ENCODE results near the gene PCYT1A.
"Not testable (repeated sequence)": the region's sequence is repeated elsewhere in the genome, so short reads cannot be mapped to it uniquely, and the experiment has no call there.

The PCYT1A gene

DNA sequence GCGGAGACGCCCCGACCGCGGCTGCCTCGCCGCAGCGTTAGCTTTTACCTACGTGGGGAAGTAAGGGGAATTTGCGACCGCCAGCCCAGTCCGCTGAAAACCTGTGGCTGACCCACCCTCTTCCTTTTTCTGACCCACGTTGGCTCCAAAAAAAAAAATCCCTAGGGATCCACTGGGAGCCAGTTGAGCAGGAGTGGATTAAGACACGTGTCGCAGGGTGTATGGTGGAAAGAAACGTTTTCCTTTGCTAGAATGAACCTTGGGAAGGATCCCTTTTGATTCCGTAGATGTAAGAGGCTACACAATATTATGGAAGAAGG is 575 bp upstream of the PCYT1A start:
- in situ Hi-C loops (cut with HindIII; ENCODE audit: low sequenced_read_pairs) = no loop called here

DNA sequence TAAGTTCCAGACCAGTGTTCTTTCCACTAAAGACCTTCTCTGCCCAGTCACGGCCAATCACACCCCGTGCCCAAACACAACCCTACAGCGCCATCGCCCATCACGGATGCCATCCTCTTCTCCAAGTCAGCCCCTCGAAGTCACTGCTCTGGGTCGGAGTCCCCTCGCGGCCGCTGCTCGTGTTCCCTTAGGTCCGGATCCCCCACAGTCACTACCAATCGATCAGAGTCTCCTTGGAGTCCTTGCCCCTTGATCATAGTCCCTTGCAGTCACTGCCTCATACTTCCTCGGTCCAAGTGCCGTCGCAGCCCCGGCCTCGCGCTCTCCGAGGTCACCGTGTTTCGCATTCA is 461 bp downstream of the PCYT1A start:
- in situ Hi-C loops (cut with HindIII; ENCODE audit: low sequenced_read_pairs) = no loop called here

DNA sequence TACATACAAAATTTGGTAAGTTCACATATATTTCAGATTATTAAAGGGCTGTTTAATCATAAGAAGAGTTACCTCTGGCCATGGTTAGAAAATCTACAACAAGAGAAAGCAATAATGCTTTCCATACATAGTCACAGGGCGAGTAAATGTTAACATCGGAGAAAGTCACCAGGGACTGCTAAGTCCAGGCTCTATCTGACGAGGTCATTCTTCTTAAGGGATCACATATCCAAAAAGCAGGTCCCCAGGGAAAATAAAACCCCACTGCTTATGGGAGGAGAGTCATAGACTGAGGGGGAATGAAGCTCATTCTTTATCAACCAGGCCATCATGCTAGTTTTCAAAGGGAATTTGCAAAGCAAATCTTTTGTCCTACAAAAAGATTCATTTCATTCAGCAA is 3.1 kb downstream of the PCYT1A start:
- in situ Hi-C loops (cut with HindIII; ENCODE audit: low sequenced_read_pairs) = no loop called here

DNA sequence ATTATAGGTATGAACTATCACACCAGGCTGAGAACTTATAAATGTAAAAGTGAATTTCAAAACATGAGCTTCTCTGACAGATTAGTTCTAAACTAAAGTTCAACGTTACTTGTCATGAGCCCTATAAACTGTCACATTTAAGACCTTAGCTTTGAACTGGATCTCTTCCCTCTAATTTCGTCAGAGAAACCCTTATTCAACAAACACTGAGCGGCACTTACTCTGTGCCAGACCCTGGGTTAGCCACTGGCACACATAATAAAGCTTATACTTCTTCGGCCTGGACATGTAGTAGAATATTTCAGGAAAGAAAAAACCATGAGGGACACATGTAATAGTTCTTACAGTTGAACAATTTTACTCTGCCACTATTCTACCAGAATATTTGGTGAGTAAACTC is 5.6 kb downstream of the PCYT1A start:
- in situ Hi-C loops (cut with HindIII; ENCODE audit: low sequenced_read_pairs) = no loop called here

GRCh38 chr3:196280689-196281440 is 6.7 kb downstream of the PCYT1A start:
- in situ Hi-C loops (cut with HindIII; ENCODE audit: low sequenced_read_pairs) = no loop called here

DNA sequence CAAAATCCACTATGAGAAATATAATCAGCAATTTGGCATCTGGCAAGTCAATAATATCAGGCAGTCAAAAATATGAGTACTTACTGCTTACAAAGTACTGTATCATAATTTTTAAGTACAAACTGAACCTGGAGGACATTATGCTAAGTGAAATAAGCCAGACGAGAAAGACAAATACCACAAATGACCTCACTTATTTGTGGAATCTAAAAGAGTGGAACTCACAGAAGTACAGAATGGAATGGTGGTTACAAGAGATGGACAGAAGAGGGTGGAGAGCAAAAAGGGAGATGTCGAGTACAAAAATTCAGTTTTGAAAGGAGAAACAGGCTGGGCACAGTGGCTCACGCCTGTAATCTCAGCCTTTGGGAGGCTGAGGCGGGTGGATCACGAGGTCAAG is 12.4 kb downstream of the PCYT1A start:
- in situ Hi-C loops (cut with HindIII; ENCODE audit: low sequenced_read_pairs) = no loop called here

- in situ Hi-C loops (cut with HindIII; ENCODE audit: low sequenced_read_pairs) = no loop called here
Measured at GRCh38 chr3:196274585-196274984, 12.9 kb downstream of the PCYT1A start.

GRCh38 chr3:196273655-196274054 is 13.9 kb downstream of the PCYT1A start:
- in situ Hi-C loops (cut with HindIII; ENCODE audit: low sequenced_read_pairs) = no loop called here

DNA sequence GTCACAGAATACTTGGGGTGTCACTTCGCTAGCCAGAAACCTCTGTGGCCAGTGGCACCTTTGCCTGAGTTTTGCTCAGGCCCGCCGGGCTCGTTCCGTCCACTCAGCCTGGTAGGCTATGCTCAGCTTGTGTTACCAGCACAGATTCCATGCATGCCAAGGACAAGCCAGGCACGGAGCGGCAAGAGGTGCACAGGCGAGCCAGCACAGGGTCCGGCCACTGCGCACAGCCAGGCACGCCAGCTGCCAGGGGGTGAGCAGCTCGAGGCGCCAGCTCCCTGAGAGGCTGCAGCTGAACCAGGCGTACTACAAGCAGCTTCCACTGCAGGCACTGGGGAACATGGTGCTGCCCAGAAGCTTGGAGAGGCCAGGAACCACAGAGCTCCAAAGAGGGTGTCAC is 14.7 kb downstream of the PCYT1A start:
- in situ Hi-C loops (cut with HindIII; ENCODE audit: low sequenced_read_pairs) = no loop called here

DNA sequence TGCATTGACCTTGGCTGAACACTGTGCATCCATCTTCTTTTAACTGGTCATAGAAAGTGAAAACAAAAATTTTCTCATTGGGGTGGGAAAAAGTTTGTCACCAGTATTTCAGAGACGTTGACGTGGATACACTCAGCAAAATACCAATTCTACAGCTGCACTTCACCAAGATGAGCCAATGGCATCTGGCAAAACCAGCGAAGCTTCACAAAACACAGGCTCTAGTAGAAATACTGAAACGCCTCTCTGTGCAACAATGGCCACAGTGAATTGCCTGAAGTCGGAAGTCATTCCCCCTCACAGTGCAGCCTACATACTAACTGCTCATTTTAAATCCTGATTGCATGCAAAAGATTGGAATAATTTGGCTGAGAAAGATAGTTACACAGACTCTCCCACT is 17.0 kb downstream of the PCYT1A start:
- in situ Hi-C loops (cut with HindIII; ENCODE audit: low sequenced_read_pairs) = no loop called here

- in situ Hi-C loops (cut with HindIII; ENCODE audit: low sequenced_read_pairs) = no loop called here
Measured at GRCh38 chr3:196268284-196269163, 19.0 kb downstream of the PCYT1A start.

DNA sequence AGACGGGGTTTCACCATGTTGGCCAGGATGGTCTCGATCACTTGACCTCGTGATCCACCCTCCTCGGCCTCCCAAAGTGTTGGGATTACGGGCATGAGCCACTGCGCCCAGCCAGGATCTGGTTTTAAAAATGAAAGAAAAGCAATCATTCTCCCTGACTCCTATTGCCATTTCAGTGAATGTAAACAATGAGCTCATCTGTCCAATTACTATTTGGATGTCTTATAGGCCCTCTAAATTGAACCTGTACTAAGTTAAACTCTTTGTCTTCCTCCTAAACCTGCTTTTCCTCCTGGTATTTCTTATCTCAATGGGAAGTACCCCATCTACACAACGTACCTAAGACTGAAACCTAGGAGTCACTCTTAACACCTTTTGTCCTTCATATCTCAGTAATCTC is 23.7 kb downstream of the PCYT1A start:
- in situ Hi-C loops (cut with HindIII; ENCODE audit: low sequenced_read_pairs) = no loop called here

DNA sequence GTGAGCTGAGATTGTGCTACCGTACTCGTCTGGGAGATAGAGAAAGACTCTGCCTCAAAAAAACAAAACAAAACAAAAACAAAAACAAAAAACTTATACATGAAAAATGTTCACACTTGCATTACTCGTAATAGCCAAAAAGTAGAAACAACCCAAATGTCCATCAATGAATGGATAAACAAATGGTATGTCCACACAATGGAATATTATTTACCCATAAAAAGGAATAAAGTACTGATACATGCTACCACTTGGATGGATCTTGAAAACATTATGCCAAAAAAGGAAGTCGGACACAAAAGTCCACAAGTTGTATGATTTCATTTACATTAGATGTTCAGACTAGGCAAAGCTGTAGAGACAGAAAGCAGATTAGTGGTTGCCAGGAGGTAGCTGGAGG is 26.7 kb downstream of the PCYT1A start:
- in situ Hi-C loops (cut with HindIII; ENCODE audit: low sequenced_read_pairs) = no loop called here

DNA sequence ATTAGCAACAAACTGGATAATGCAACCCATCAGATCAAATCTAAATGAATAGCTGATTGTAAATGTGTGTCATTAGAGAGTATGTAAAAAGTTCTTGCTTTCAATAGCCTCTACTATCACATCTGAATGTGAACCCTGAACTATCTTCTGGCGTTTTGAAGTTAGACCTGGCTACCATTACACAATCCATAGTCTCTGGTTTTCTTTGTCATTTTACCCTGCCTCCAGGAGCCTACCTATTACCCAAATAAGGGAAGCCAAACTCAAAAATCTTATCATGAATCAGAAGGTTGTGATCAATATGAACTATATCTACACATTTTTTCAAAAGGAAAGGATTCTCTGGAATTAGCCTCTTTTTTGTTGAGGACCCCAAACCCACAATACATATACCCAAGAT is 31.8 kb downstream of the PCYT1A start:
- in situ Hi-C loops (cut with HindIII; ENCODE audit: low sequenced_read_pairs) = no loop called here

DNA sequence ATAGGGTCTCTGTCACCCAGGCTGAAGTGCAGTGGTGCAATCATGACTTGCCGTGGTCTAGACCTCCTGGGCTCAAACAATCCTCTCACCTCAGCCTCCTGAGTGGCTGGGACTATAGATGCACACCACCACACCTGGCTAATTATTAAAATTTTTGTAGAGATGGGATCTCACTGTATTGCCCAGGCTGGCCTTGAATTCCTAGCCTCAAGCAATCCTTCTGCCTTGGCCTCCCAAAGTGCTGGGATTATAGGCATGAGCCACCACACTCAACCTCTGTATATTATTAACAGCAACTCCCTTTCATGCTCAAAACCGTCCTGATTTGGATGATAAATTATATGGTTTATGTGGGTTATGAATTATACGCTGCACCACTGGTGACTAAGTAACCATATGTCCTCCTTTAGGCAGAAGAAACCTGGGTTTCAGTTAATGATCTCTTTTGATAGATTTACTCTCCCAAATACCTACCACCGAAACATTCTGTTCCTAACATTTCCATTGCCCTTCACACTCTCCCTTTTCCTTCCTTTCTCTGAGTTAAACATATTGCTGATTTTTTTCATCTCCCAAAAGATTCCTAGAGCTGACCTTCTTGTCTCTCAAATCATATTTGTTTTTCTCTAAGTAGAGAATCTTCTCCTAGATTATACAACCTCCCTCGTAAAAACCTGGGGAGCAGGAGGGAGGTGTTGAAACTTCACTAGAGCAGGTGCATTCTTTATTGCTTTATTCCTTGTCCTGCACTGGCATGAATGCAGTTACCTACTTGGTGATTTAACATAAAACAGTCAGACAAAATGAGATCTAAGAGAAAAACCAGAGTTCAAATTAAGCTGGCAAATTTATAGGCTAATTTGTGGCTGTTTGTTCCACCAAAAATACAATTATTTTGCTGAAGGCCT is 32.9 kb downstream of the PCYT1A start:
- in situ Hi-C loops (cut with HindIII; ENCODE audit: low sequenced_read_pairs) = no loop called here

DNA sequence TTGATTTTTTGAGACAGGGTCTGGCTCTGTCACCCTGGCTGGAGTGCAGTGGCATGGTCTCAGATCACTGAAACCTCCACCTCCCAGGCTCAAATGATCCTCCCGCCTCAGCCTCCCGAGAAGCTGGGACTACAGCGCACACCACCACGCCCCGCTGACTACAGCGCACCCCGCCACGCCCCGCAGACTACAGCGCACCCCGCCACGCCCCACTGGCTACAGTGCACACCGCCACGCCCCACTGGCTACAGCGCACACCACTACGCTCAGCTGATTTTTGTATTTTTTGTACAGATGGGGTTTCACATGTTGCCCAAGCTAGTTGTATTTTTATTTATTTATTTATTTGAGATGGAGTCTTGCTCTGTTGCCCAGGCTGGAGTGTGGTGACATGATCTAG is 35.6 kb downstream of the PCYT1A start:
- in situ Hi-C loops (cut with HindIII; ENCODE audit: low sequenced_read_pairs) = no loop called here

DNA sequence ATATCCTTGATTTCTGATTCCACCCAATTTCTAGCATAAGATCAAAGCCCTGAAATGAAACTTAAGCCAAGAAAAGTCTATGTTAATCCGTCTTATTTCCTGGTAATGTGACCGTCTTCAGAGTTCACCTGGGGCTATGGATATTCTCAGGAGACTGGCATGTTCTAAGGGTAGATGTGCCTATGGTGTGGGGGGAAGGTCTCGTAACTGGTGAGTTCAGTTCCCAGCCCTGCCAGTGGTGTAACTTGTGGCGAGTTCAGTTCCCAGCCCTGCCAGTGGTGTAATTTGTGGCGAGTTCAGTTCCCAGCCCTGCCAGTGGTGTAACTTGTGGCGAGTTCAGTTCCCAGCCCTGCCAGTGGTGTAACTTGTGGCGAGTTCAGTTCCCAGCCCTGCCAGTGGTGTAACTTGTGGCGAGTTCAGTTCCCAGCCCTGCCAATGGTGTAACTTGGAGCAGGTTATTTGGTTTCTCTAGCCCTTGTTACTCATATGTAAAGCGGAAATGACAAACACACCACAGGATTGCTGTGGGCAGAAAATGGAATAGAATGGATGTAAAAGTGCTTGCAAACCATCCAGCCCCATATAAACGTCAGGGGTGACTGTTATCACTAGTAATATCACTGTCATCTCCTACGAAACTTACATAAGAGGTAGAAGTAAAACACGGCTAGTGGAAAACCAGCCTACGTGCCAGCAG is 40.8 kb downstream of the PCYT1A start:
- in situ Hi-C loops (cut with HindIII; ENCODE audit: low sequenced_read_pairs) = no loop called here

GRCh38 chr3:196244166-196244565 is 43.4 kb downstream of the PCYT1A start:
- in situ Hi-C loops (cut with HindIII; ENCODE audit: low sequenced_read_pairs) = not testable (repeated sequence)

DNA sequence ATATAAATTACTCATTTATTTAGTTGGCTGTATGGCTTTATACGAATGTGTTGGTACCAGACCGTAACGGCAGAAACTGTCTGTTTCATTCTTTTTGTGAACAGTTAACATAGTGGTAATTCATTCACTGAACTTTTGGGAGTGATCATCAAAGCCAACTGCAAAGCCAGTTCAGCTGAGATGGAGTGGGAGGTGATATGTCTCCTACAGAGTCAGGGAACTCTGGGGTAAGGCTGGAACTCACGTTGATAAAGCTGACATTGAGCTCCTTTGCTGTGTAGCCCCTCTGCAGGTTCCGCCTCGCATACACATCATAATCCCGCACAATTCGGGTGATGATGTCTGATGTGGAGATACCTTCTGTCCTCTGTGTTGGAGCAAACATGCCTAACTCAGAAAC is 45.8 kb downstream of the PCYT1A start:
- in situ Hi-C loops (cut with HindIII; ENCODE audit: low sequenced_read_pairs) = no loop called here

DNA sequence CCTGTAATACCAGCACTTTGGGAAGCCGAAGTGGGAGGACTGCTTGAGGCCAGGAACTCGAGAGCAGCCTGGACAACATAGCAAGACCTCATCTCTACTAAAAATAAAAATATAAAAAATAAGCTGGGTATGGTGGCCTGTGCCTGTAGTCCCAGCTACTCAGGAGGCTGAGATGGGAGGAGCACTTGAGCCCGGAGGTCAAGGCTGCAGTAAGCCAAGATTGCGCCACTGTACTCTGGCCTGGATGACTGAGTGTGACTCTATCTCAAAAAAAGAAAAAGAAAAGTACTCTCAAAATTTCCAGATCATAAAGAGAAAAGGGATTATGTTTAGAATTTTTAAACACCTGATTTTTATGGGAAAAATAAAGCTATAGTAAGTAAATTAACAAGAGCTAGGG is 47.1 kb downstream of the PCYT1A start:
- in situ Hi-C loops (cut with HindIII; ENCODE audit: low sequenced_read_pairs) = no loop called here
